ENCODE results near the gene DUOX2.
A peak's percentile ranks its signal among the peaks of the same experiment; 100 is the strongest.
"Not testable (repeated sequence)": the region's sequence is repeated elsewhere in the genome, so short reads cannot be mapped to it uniquely, and the experiment has no call there.

The DUOX2 gene

GRCh38 chr15:45136378-45136764 lies 22.4 kb upstream of the DUOX2 start:
- no peaks in the 10 kb centered on the region for H3K9me3 ChIP-seq (replicated peaks; ENCODE audit: low read length)
- no peaks in the 10 kb centered on the region for H3K4me1 ChIP-seq (ENCODE audit: control insufficient read depth, insufficient read depth, low read length)
- H3K4me2 ChIP-seq (ENCODE audit: low read length): no peak overlapping the region
- no peaks in the 10 kb centered on the region for H3K36me3 ChIP-seq (ENCODE audit: insufficient read depth, low read length)
- H3K4me3 ChIP-seq (ENCODE audit: low read length): no peak overlapping the region
- no peak overlapping the region for H3K9ac ChIP-seq (ENCODE audit: low read depth, low read length)
- H3K27me3 ChIP-seq (ENCODE audit: control insufficient read depth, insufficient read depth, low read length): peaks cover 67% of the 10 kb centered on the region

DNA sequence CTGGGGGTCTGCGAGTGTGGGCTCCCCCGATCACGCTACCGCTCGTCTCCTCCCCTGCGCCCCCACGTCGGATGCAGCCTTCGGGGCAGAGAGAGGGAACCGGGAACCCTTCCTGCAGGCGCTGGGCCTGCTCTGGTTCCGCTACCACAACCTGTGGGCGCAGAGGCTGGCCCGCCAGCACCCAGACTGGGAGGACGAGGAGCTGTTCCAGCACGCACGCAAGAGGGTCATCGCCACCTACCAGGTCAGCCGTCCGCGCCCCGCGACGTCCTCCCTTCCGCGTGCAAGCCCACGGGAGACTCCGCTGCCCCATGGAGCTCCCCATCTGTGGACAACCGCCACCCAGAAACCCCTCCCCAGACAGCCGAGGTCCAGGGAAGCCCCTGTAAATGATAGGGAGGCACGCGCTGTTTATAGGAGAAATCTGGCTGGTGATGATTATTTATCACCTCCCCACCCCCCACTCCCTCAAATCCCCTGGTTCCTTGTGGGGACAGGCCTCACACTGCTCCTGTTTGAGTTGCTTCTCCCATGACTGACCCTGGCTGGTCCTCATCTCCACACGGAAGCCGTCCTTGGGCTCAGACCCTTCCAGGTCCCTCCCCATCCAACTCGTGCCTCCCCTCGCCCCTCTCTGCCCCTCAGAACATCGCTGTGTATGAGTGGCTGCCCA lies 21.9 kb upstream of the DUOX2 start:
- not testable (repeated sequence) for H3K9ac ChIP-seq (ENCODE audit: low read depth, low read length); H3K4me3 ChIP-seq (ENCODE audit: low read length); H3K4me2 ChIP-seq (ENCODE audit: low read length); H3K36me3 ChIP-seq (ENCODE audit: insufficient read depth, low read length); H3K9me3 ChIP-seq (replicated peaks; ENCODE audit: low read length); H3K4me1 ChIP-seq (ENCODE audit: control insufficient read depth, insufficient read depth, low read length)
- H3K27me3 ChIP-seq (ENCODE audit: control insufficient read depth, insufficient read depth, low read length): peaks cover 72% of the 10 kb centered on the region

DNA sequence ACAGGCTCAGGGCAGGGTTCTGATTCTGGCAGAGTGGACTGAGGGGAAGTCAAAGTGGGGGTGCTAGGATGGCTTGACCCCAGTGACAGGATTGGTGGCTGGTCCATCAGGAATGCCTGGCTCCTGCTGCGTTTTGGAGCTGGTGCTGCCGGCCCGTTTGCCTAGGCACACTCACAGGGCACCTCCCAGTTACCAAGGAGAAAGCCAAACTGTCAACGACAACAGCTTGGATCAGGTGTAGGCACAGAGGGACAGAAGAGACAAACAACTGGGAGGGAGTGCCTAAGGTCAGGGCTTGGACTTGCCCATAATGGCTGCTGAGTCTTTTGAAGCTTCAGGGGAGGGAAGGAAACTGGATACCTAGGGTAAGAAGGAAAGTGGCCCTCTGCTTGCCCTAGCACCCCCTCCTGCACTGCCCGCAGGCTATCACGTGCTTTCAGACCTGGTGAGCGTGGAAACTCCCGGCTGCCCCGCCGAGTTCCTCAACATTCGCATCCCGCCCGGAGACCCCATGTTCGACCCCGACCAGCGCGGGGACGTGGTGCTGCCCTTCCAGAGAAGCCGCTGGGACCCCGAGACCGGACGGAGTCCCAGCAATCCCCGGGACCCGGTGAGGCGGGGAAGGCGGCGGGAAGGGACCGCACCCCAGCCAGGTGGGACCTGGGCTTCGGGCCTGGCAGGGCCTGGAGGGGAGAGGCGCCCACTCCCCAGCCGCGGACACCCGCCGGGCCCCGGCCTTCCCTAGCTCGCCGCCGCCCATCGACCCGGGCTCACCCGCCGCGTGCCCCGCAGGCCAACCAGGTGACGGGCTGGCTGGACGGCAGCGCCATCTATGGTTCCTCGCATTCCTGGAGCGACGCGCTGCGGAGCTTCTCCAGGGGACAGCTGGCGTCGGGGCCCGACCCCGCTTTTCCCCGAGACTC lies 21.0 kb upstream of the DUOX2 start:
- H3K4me2 ChIP-seq (ENCODE audit: low read length): no peak overlapping the region
- H3K36me3 ChIP-seq (ENCODE audit: insufficient read depth, low read length): no peaks in the 10 kb centered on the region
- H3K4me1 ChIP-seq (ENCODE audit: control insufficient read depth, insufficient read depth, low read length): no peaks in the 10 kb centered on the region
- H3K27me3 ChIP-seq (ENCODE audit: control insufficient read depth, insufficient read depth, low read length): peaks cover 81% of the 10 kb centered on the region
- H3K9me3 ChIP-seq (replicated peaks; ENCODE audit: low read length): no peaks in the 10 kb centered on the region
- H3K4me3 ChIP-seq (ENCODE audit: low read length): no peak overlapping the region
- H3K9ac ChIP-seq (ENCODE audit: low read depth, low read length): no peak overlapping the region

DNA sequence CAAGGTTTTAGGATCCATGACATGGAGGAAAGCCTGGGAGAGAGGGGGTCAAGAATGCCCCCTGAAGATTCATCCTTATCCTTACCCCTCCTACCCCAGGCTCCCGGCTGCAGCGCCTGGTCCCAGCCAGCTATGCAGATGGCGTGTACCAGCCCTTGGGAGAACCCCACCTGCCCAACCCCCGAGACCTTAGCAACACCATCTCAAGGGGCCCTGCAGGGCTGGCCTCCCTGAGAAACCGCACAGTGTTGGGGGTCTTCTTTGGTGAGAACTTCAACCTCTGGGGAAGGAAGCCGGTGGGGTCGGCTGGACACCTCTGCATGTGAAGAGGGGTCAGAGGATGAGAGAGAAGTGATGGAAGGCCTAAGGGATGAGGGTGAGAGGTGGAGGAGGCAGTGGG lies 20.1 kb upstream of the DUOX2 start:
- no peaks in the 10 kb centered on the region for H3K9me3 ChIP-seq (replicated peaks; ENCODE audit: low read length)
- H3K4me2 ChIP-seq (ENCODE audit: low read length): no peak overlapping the region
- peaks cover 87% of the 10 kb centered on the region for H3K27me3 ChIP-seq (ENCODE audit: control insufficient read depth, insufficient read depth, low read length)
- H3K4me3 ChIP-seq (ENCODE audit: low read length): no peak overlapping the region
- H3K9ac ChIP-seq (ENCODE audit: low read depth, low read length): no peak overlapping the region
- H3K4me1 ChIP-seq (ENCODE audit: control insufficient read depth, insufficient read depth, low read length): no peaks in the 10 kb centered on the region
- no peaks in the 10 kb centered on the region for H3K36me3 ChIP-seq (ENCODE audit: insufficient read depth, low read length)

DNA sequence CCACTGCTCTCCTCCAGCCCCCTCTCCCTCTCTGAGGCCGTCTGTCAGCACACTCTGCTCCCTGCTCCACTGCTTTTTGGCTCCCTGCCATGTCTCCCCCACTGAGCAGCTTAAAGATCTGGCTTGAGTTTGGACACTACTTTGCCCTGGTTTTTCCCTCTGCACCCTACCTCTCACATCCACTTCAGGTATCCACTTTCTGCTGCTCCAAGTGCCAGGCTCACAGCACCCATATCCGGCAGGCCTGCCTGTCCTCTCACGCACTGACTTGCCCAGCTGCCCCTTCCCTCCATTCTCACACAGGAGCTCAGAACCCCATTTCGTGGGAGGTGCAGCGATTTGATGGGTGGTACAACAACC lies 19.6 kb upstream of the DUOX2 start:
- Histone ChIP-seq H3K9ac (ENCODE audit: low read depth, low read length) (no peak overlapping the region), H3K4me2 (ENCODE audit: low read length) (no peak overlapping the region), H3K36me3 (ENCODE audit: insufficient read depth, low read length) (no peaks in the 10 kb centered on the region), H3K4me1 (ENCODE audit: control insufficient read depth, insufficient read depth, low read length) (no peaks in the 10 kb centered on the region), H3K9me3 (replicated peaks; ENCODE audit: low read length) (no peaks in the 10 kb centered on the region), H3K27me3 (ENCODE audit: control insufficient read depth, insufficient read depth, low read length) (peaks cover 89% of the 10 kb centered on the region), H3K4me3 (ENCODE audit: low read length) (no peak overlapping the region)

DNA sequence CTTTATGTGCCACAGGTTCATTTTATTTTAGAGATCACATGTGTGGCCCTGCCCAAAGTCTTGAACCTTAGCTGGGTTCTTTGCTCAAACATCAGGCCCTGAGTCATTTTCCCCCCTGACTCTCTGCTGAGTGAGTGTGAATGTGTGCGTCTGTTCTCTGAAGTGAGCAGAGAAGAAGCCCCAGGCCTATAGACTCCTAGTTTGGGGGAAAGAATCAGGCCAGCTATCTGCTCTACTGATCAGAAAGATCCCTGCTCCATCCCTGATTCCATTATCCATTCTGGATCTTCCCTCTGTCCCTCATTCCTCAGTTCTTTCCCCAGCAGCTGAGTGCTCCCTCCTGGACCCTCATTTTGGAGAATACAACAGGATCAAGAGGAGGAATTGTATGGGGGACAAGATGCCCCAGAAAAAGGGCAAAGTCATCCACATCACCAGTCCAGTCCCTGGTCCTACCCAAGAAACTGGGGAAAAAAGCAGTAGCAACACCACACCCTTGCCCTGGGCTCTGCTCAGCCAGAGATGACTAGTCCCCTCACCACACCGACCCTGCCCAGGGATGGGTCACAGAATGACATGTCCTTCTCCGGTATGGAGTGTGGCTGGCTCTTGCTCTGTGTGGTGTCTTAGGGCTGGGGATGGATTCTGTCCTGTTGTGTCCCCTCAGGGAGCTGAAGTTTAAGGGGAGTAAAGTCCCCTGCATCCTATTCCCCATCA lies 19.0 kb upstream of the DUOX2 start:
- Histone ChIP-seq H3K9me3 (replicated peaks; ENCODE audit: low read length) (no peaks in the 10 kb centered on the region), H3K27me3 (ENCODE audit: control insufficient read depth, insufficient read depth, low read length) (peaks cover 89% of the 10 kb centered on the region), H3K4me2 (ENCODE audit: low read length) (no peak overlapping the region), H3K36me3 (ENCODE audit: insufficient read depth, low read length) (no peaks in the 10 kb centered on the region), H3K4me1 (ENCODE audit: control insufficient read depth, insufficient read depth, low read length) (no peaks in the 10 kb centered on the region), H3K9ac (ENCODE audit: low read depth, low read length) (no peak overlapping the region), H3K4me3 (ENCODE audit: low read length) (no peak overlapping the region)

GRCh38 chr15:45131510-45131909 lies 17.5 kb upstream of the DUOX2 start:
- H3K36me3 ChIP-seq (ENCODE audit: insufficient read depth, low read length): no peaks in the 10 kb centered on the region
- H3K4me1 ChIP-seq (ENCODE audit: control insufficient read depth, insufficient read depth, low read length): no peaks in the 10 kb centered on the region
- peaks cover 91% of the 10 kb centered on the region for H3K27me3 ChIP-seq (ENCODE audit: control insufficient read depth, insufficient read depth, low read length)
- no peak overlapping the region for H3K4me3 ChIP-seq (ENCODE audit: low read length)
- no peak overlapping the region for H3K9ac ChIP-seq (ENCODE audit: low read depth, low read length)
- no peak overlapping the region for H3K4me2 ChIP-seq (ENCODE audit: low read length)
- H3K9me3 ChIP-seq (replicated peaks; ENCODE audit: low read length): no peaks in the 10 kb centered on the region

GRCh38 chr15:45130291-45131000 lies 16.5 kb upstream of the DUOX2 start:
- Histone ChIP-seq H3K4me3 (ENCODE audit: low read length) (no peak overlapping the region), H3K36me3 (ENCODE audit: insufficient read depth, low read length) (no peaks in the 10 kb centered on the region), H3K4me1 (ENCODE audit: control insufficient read depth, insufficient read depth, low read length) (no peaks in the 10 kb centered on the region), H3K4me2 (ENCODE audit: low read length) (no peak overlapping the region), H3K9me3 (replicated peaks; ENCODE audit: low read length) (no peaks in the 10 kb centered on the region), H3K9ac (ENCODE audit: low read depth, low read length) (no peak overlapping the region), H3K27me3 (ENCODE audit: control insufficient read depth, insufficient read depth, low read length) (peaks cover 93% of the 10 kb centered on the region)

- Histone ChIP-seq H3K9ac (ENCODE audit: low read depth, low read length) (no peak within 1 kb of the TSS), H3K4me3 (ENCODE audit: low read length) (no peak within 1 kb of the TSS)
Measured at GRCh38 chr15:45129651-45130129, 15.7 kb upstream of the DUOX2 start, which contains the start of the genes DUOX1 and DUOXA1. TSS of gene DUOX1 (plus strand) at chr15:45129994. CDS start at chr15:45131967, 1,973 bp downstream. TSS of gene DUOXA1 (minus strand) at chr15:45129879. CDS start at chr15:45123014, 6,865 bp downstream.

DNA sequence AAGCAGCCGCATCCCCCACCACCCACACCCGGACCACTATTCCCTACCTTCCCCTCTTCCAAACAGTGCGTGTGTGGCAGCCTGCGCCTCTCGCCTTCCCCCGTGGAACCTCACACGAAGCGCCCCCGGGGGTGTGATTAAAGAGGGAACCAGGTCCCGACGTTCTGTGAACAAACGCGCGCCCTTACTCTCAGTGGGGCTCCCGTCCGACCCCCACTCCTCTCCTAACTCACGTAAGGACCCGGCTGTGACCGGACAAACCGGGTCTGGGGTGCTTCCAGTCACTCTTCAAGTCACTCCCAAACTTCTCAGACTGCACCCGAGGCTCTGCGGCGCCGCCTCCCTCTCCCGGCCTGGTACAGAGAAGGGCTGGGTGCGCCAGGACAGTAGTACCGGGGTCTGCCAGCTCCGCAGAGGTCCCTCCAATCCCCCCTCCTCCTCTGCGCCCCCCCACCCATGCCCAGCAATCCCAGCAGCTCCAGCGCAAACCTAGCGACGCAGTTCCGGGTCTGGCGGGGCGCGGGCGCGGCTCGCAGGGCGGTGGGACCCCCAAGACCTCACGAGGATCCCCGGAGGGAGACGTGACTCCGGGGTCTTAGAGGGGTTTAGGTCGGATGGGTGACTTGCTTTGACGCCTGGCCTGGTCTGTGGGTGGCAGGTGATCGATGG lies 15.1 kb upstream of the DUOX2 start:
- no peak overlapping the region for H3K4me3 ChIP-seq (ENCODE audit: low read length)
- H3K27me3 ChIP-seq (ENCODE audit: control insufficient read depth, insufficient read depth, low read length): peaks cover 89% of the 10 kb centered on the region
- H3K9me3 ChIP-seq (replicated peaks; ENCODE audit: low read length): no peaks in the 10 kb centered on the region
- H3K4me1 ChIP-seq (ENCODE audit: control insufficient read depth, insufficient read depth, low read length): no peaks in the 10 kb centered on the region
- no peak overlapping the region for H3K9ac ChIP-seq (ENCODE audit: low read depth, low read length)
- H3K4me2 ChIP-seq (ENCODE audit: low read length): peak overlapping the region; percentile 17
- H3K36me3 ChIP-seq (ENCODE audit: insufficient read depth, low read length): no peaks in the 10 kb centered on the region

More at GRCh38 chr15:45129651-45130129, 15.7 kb upstream of the DUOX2 start, which contains the start of the genes DUOX1 and DUOXA1:
- Histone ChIP-seq H3K4me2 (ENCODE audit: low read length) (peak within 1 kb of the TSS; percentile 17), H3K27me3 (ENCODE audit: control insufficient read depth, insufficient read depth, low read length) (peaks cover 93% of the 10 kb centered on the region), H3K9me3 (replicated peaks; ENCODE audit: low read length) (no peaks in the 10 kb centered on the region), H3K36me3 (ENCODE audit: insufficient read depth, low read length) (no peaks in the 10 kb centered on the region), H3K4me1 (ENCODE audit: control insufficient read depth, insufficient read depth, low read length) (no peaks in the 10 kb centered on the region)

Measured in skeletal muscle satellite cell (primary cell).